ENCODE measurements around the gene EPB41L4B. TPM values are rescaled to one million over a fixed set of nuclear protein-coding genes. Genes with fewer than 3 reads are reported as not detected.

EPB41L4B gene
- total and polyA plus RNA-seq, 2 of the 4 experiments (the other 2 are of a cell fraction), result 0.36 to 0.54 TPM

- CTCF ChIA-PET, result interaction anchor here (0.8 to 1.4 kb wide), 2 partner anchors 13 to 23 kb away, joined by 3 read pairs; no protein-coding TSS in a partner anchor
- Histone ChIP-seq H2AK5ac (ENCODE audit: low read depth, low read length) (no peak overlapping the region), H3K9ac (ENCODE audit: low read depth, low read length) (no peak overlapping the region), H3K9me3 (ENCODE audit: control insufficient read depth, insufficient read depth, low read length) (no peaks in the 10 kb centered on the region), H3K79me1 (ENCODE audit: low read depth in 1 of 2, low read length in 2 of 2) (no peaks in the 10 kb centered on the region), H3K36me3 (ENCODE audit: control insufficient read depth, insufficient read depth, low read length) (no peaks in the 10 kb centered on the region), H3K14ac (replicated peaks; ENCODE audit: low read depth, low read length) (no peak overlapping the region), H2BK5ac (ENCODE audit: low read depth, low read length, poor library complexity, severe bottlenecking) (no peak overlapping the region), H2AK9ac (replicated peaks; ENCODE audit: low read depth, low read length, poor library complexity) (no peak overlapping the region), H2BK120ac (ENCODE audit: low read depth, low read length) (no peak overlapping the region), H3K27ac (ENCODE audit: insufficient read depth, low read length) (no peak overlapping the region), H3K56ac (ENCODE audit: extremely low read depth, insufficient read depth, low read length) (no peak overlapping the region), H3K4me1 (ENCODE audit: control insufficient read depth, insufficient read depth, low read length) (no peaks in the 10 kb centered on the region), H3K9me1 (ENCODE audit: insufficient read depth, low read length) (no peaks in the 10 kb centered on the region), H4K8ac (ENCODE audit: low read depth in 2 of 2, low read length in 2 of 2) (no peak overlapping the region), H3K27me3 (ENCODE audit: control insufficient read depth, insufficient read depth, low read length) (peaks cover 37% of the 10 kb centered on the region), H4K20me1 (ENCODE audit: insufficient read depth, low read length) (no peaks in the 10 kb centered on the region), H4K91ac (ENCODE audit: insufficient read depth, low read depth, low read length) (no peak overlapping the region), H2AFZ (replicated peaks; ENCODE audit: low read length, poor library complexity) (no peak overlapping the region), H3K23ac (ENCODE audit: low read depth, low read length) (no peak overlapping the region), H3K4me2 (ENCODE audit: low read depth, low read length) (no peak overlapping the region), H2BK20ac (ENCODE audit: low read depth, low read length) (no peak overlapping the region), H4K5ac (ENCODE audit: low read depth, low read length) (no peak overlapping the region), H3K4ac (ENCODE audit: low read depth, low read length) (no peak overlapping the region), H3K18ac (ENCODE audit: low read depth, low read length) (no peak overlapping the region), H2BK15ac (ENCODE audit: low read depth, low read length) (no peak overlapping the region), H3K4me3 (ENCODE audit: insufficient read depth, low read depth, low read length) (no peak overlapping the region)
- no peak for ATAC-seq (ENCODE audit: low read depth)
- POLR2A ChIA-PET (ENCODE audit: unreplicated experiment), result no interaction called here
- TF ChIP-seq MAZ (IDR thresholded peaks at IDR 0.05; ENCODE audit: borderline replicate concordance, low read depth, low read length), result no peak
- no peak for TF ChIP-seq BHLHE40 (IDR thresholded peaks at IDR 0.05; ENCODE audit: low read depth, low read length)
- no peak for TF ChIP-seq CEBPB (IDR thresholded peaks at IDR 0.05; ENCODE audit: low read depth, low read length)
- TF ChIP-seq CHD1 (IDR thresholded peaks at IDR 0.05; ENCODE audit: low read depth, low read length), result no peak
- TF ChIP-seq SMC3 (IDR thresholded peaks at IDR 0.05; ENCODE audit: low read depth, low read length), result no peak
- WGBS, 2 experiments (ENCODE audit: extremely low coverage in 2 of 2, insufficient read length in 1 of 2), result no CpG with 5 or more reads among the region's 4 CpGs
- dilution Hi-C loops (cut with HindIII; ENCODE audit: low sequenced_read_pairs, unreplicated experiment) (no loop called here), intact Hi-C loops (cut with micrococcal nuclease) (no loop called here), in situ Hi-C loops (cut with MboI; ENCODE audit: low sequenced_read_pairs) (no loop called here)
- no peak for DNase-seq
- no TSS peak for BruUV-seq (replicated peaks)
Measured at GRCh38 chr9:109295221-109296130, 25.4 kb downstream of the EPB41L4B start.

Data from IMR-90 (cell line).